HG03432 (cell line): ENCODE data around the gene PPP2R2B.
"Not testable (repeated sequence)": the region's sequence is repeated elsewhere in the genome, so short reads cannot be mapped to it uniquely, and the experiment has no call there.

Experiments used
- ATAC-seq: cut with Tn5 transposase; IDR thresholded peaks from one replicate; pipeline ENCODE4 v1.9.1; 2021; ENCODE audit warnings: mild to moderate bottlenecking, moderate library complexity; ENCODE audit not compliant: unreplicated experiment

The PPP2R2B gene

GRCh38 chr5:146751781-146752401, 126.7 kb downstream of the PPP2R2B start:
- peak; percentile 99 for ATAC-seq

- no peak for ATAC-seq
These were observed 127.5 kb downstream of the PPP2R2B start for GRCh38 chr5:146751054-146751453.

- ATAC-seq, result no peak
These were observed 130.0 kb downstream of the PPP2R2B start for GRCh38 chr5:146748533-146748932.

GRCh38 chr5:146745931-146746577, 132.5 kb downstream of the PPP2R2B start:
- ATAC-seq, result no peak

GRCh38 chr5:146744068-146744745, 134.3 kb downstream of the PPP2R2B start:
- ATAC-seq, result no peak

GRCh38 chr5:146734936-146735577, 143.5 kb downstream of the PPP2R2B start:
- ATAC-seq, result no peak

- no peak for ATAC-seq
These were observed 145.6 kb downstream of the PPP2R2B start for GRCh38 chr5:146732962-146733361.

GRCh38 chr5:146731909-146732659, 146.5 kb downstream of the PPP2R2B start:
- no peak for ATAC-seq

GRCh38 chr5:146728746-146729145, 149.8 kb downstream of the PPP2R2B start:
- ATAC-seq, result not testable (repeated sequence)

GRCh38 chr5:146726891-146727290, 151.7 kb downstream of the PPP2R2B start:
- no peak for ATAC-seq

- no peak for ATAC-seq
These were observed 152.5 kb downstream of the PPP2R2B start for GRCh38 chr5:146726020-146726419.

- no peak for ATAC-seq
These were observed 153.5 kb downstream of the PPP2R2B start for GRCh38 chr5:146725025-146725424.

- ATAC-seq, result no peak
These were observed 156.2 kb downstream of the PPP2R2B start for GRCh38 chr5:146722361-146722779.

- no peak for ATAC-seq
These were observed 157.3 kb downstream of the PPP2R2B start for GRCh38 chr5:146721073-146721815.

- no peak for ATAC-seq
These were observed 158.4 kb downstream of the PPP2R2B start for GRCh38 chr5:146720107-146720506.

- no peak for ATAC-seq
These were observed 159.4 kb downstream of the PPP2R2B start for GRCh38 chr5:146719179-146719578.

GRCh38 chr5:146718609-146719008, 159.9 kb downstream of the PPP2R2B start:
- ATAC-seq, result no peak

GRCh38 chr5:146717951-146718350, 160.6 kb downstream of the PPP2R2B start:
- ATAC-seq, result no peak

- no peak for ATAC-seq
These were observed 161.9 kb downstream of the PPP2R2B start for GRCh38 chr5:146716636-146717035.

- no peak for ATAC-seq
These were observed 168.2 kb downstream of the PPP2R2B start for GRCh38 chr5:146710348-146710747.
